Anterior cingulate cortex (tissue), 58 donors: ENCODE data around the gene NPC1L1.
A peak's percentile ranks its signal among the peaks of the same experiment; 100 is the strongest.

ENCODE experiments used
- DNase-seq, 58 donors: peaks; one replicate each; lab custom pipeline; 2025; lab: John Stamatoyannopoulos, UW

NPC1L1 gene

GRCh38 chr7:44541028-44541869 lies at the start of gene NPC1L1:
TSS of gene NPC1L1 (minus strand) at chr7:44541330. CDS start at chr7:44541259, 71 bp downstream.
- DNase-seq = no peak

GRCh38 chr7:44590910-44591309 lies 49.8 kb upstream of the NPC1L1 start:
- no peak for DNase-seq

- peak in 11 of 58 donors; percentile 4 to 45 (median 16) for DNase-seq
These were observed 46.9 kb upstream of the NPC1L1 start for GRCh38 chr7:44587843-44588711.

- DNase-seq = no peak
These were observed 42.2 kb upstream of the NPC1L1 start for GRCh38 chr7:44583146-44583865.

GRCh38 chr7:44581879-44582603 lies 40.9 kb upstream of the NPC1L1 start, which contains the start of gene TMED4:
TSS of gene TMED4 (minus strand) at chr7:44582231. CDS start at chr7:44582206, 25 bp downstream.
- peak; percentile 86 to 99 (median 98) for DNase-seq

- DNase-seq = peak in 6 of 58 donors; percentile 21 to 55 (median 52)
These were observed 40.1 kb upstream of the NPC1L1 start for GRCh38 chr7:44580945-44581878.

GRCh38 chr7:44576228-44576627 lies 35.1 kb upstream of the NPC1L1 start:
- no peak for DNase-seq

GRCh38 chr7:44575054-44575453 lies 33.9 kb upstream of the NPC1L1 start:
- DNase-seq = no peak

GRCh38 chr7:44574287-44574872 lies 33.2 kb upstream of the NPC1L1 start:
- DNase-seq = no peak

GRCh38 chr7:44573464-44574286 lies 32.5 kb upstream of the NPC1L1 start, which contains the start of gene DDX56:
TSS of gene DDX56 (minus strand) at chr7:44573908. CDS start at chr7:44573895, 13 bp downstream.
- peak; percentile 48 to 96 (median 92) for DNase-seq

GRCh38 chr7:44572771-44573170 lies 31.6 kb upstream of the NPC1L1 start:
- no peak for DNase-seq

- no peak for DNase-seq
These were observed 28.8 kb upstream of the NPC1L1 start for GRCh38 chr7:44569959-44570358.

- no peak for DNase-seq
These were observed 27.8 kb upstream of the NPC1L1 start for GRCh38 chr7:44568771-44569560.

- DNase-seq = no peak
These were observed 26.8 kb upstream of the NPC1L1 start for GRCh38 chr7:44567884-44568283.

GRCh38 chr7:44566680-44567079 lies 25.6 kb upstream of the NPC1L1 start:
- no peak for DNase-seq

GRCh38 chr7:44565795-44566559 lies 24.8 kb upstream of the NPC1L1 start:
- DNase-seq = peak in 1 of 58 donors; percentile 49
